ENCODE results near the gene DSC2. TPM values are rescaled to one million over a fixed set of nuclear protein-coding genes. Genes with fewer than 3 reads are reported as not detected.
"Not testable (repeated sequence)": the region's sequence is repeated elsewhere in the genome, so short reads cannot be mapped to it uniquely, and the experiment has no call there.

The DSC2 gene
- total RNA-seq, 4 donors from 2014 or later, result 0.26 to 17.9 (median 5.1) TPM

DNA sequence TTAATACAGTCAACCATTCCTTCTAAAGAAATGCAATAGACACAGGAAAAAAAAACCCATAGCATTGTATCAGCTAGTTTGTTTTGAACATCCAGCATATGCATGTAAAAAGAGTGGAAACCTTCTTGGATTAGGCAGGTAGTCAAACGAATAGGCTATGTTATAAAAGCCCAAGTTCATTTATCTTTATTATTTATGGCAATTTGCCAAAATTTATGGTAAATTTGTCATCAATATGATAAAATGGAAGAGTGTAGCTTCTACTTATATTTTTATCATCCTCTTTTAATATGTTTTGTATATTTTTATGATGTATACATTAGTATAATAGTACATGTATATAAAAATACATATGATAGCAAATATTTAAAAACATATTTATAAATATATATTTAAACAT, 36.5 kb upstream of the DSC2 start:
- Histone ChIP-seq H3K27ac (no peak overlapping the region), H3K9me3 (no peaks in the 10 kb centered on the region), H3K4me1 (no peaks in the 10 kb centered on the region), H3K36me3 (no peaks in the 10 kb centered on the region), H3K27me3 (no peaks in the 10 kb centered on the region), H3K4me3 (no peak overlapping the region)
- intact Hi-C loops (cut with DNase I; ENCODE audit: low total_unique reads), result no loop called here
- no peak for TF ChIP-seq CTCF (IDR thresholded peaks at IDR 0.05)
- no peak for DNase-seq

DNA sequence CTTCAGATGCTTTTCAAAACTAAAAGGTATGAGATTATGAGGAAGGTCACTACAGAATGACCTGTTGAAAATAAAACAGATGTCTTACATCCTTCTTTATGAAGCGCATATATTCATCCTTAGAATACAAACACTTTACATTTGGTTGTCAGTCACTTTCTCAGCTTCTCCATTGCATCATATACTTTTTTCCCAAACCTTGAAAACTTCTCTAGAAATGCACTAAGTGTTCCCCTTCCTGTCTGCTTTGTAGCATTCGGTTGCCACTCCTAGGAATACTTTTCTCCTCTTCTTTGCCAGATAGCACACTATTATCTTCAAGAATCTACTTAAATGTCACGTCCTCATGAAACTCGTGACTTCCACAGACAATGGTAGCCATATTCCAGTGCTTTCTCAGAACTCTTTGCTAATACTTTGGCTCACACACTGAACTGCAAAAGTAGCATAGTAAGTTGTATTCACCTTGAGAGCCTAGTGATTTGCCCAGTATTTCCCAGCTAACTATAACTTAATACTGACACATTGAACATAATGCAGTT, 32.8 kb upstream of the DSC2 start:
- TF ChIP-seq CTCF (IDR thresholded peaks at IDR 0.05) (no peak), POLR2A (IDR thresholded peaks at IDR 0.05) (no peak)
- H3K27ac ChIP-seq, result no peak overlapping the region
- H3K27me3 ChIP-seq, result no peaks in the 10 kb centered on the region
- no peak for DNase-seq
- intact Hi-C loops (cut with DNase I; ENCODE audit: low total_unique reads), result no loop called here
- no peak overlapping the region for H3K4me3 ChIP-seq
- no peaks in the 10 kb centered on the region for H3K9me3 ChIP-seq
- H3K36me3 ChIP-seq, result no peaks in the 10 kb centered on the region
- no peaks in the 10 kb centered on the region for H3K4me1 ChIP-seq

DNA sequence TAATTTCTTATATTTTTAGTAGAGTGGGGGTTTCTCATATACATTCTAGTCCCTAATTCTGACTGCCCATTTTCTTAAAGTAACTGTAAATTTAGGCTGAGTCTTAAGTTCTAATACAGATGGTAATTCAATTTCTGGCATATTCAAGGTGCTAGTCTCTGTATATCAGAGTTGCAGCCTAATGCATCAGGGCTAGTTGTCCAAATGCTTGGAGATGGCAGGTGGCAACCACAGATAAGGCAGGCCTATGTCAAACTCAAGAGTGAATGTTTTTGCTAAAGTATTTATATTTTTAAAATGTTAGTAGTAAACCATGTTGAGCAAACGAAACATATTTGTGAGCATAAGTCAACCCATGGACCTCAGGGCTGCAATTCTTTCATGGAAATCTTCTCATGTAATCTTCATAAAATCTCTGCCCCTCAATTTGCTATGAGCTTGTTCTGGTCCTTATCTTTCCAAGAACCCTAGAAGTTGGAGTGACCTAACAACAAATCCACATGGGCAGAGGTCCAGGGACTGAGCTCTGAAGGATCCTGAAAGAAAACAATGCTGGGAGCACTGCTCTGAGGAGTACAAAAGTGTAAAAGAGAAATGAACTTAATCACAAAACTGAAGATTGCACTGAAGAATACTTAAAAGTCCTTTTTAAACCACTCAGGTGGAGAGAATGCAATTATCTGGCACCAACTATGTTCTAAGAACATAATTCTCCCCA, 27.3 kb upstream of the DSC2 start:
- TF ChIP-seq CTCF (IDR thresholded peaks at IDR 0.05) (no peak), POLR2A (IDR thresholded peaks at IDR 0.05) (no peak)
- Histone ChIP-seq H3K4me3 (no peak overlapping the region), H3K27me3 (no peaks in the 10 kb centered on the region), H3K9me3 (no peaks in the 10 kb centered on the region), H3K27ac (no peak overlapping the region), H3K4me1 (no peaks in the 10 kb centered on the region), H3K36me3 (no peaks in the 10 kb centered on the region)
- DNase-seq, result no peak
- intact Hi-C loops (cut with DNase I; ENCODE audit: low total_unique reads), result no loop called here

DNA sequence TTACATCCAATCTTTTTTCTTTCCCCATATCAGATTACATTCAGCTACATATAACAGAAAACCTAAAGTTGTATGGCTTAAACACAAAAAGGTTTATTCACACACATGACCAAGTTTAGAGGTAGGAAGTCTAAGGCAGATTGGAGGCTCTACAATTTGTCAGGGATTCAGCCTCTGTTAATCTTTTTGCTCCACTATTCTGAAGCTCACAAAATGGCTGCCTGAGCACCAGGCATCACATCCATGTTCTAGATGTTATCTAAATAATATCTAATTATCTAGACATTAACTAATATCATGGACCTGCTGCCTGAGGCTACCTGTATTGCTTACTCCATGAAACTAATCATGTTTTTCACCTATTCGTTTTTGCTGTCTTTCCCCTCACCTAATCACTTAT, 23.7 kb upstream of the DSC2 start:
- TF ChIP-seq CTCF (IDR thresholded peaks at IDR 0.05) (no peak), POLR2A (IDR thresholded peaks at IDR 0.05) (no peak)
- Histone ChIP-seq H3K36me3 (no peaks in the 10 kb centered on the region), H3K9me3 (no peaks in the 10 kb centered on the region), H3K27ac (no peak overlapping the region), H3K4me3 (no peak overlapping the region), H3K27me3 (no peaks in the 10 kb centered on the region), H3K4me1 (no peaks in the 10 kb centered on the region)
- intact Hi-C loops (cut with DNase I; ENCODE audit: low total_unique reads), result no loop called here
- DNase-seq, result no peak

GRCh38 chr18:31123125-31123524, 20.9 kb upstream of the DSC2 start:
- H3K4me3 ChIP-seq; intact Hi-C loops (cut with DNase I; ENCODE audit: low total_unique reads); H3K4me1 ChIP-seq; H3K27ac ChIP-seq; H3K36me3 ChIP-seq; DNase-seq; H3K9me3 ChIP-seq; H3K27me3 ChIP-seq: not testable (repeated sequence)

Data from uterus (tissue), 4 donors.